ENCODE results near the gene ABCB1. TPM values are rescaled to one million over a fixed set of nuclear protein-coding genes. Genes with fewer than 3 reads are reported as not detected.

ABCB1 gene
- total and polyA plus RNA-seq, 3 donors from 2014 or later, result 6.5 to 8.6 (median 7.1) TPM

- no peak for DNase-seq
- H3K36me3 ChIP-seq (ENCODE audit: low read depth, missing control alignments), result no peaks in the 10 kb centered on the region
- no peaks in the 10 kb centered on the region for H3K27me3 ChIP-seq
- intact Hi-C loops (cut with DNase I; ENCODE audit: low total_unique reads), result no loop called here
- no peak for TF ChIP-seq CTCF (IDR thresholded peaks at IDR 0.05)
- TF ChIP-seq POLR2A (IDR thresholded peaks at IDR 0.05), result no peak
- no peaks in the 10 kb centered on the region for H3K9me3 ChIP-seq
- no peak overlapping the region for H3K4me3 ChIP-seq
- 38 to 57% methylated on average over 1 of the region's 1 CpG for WGBS, 2 donors
- H3K4me1 ChIP-seq, result no peaks in the 10 kb centered on the region
- H3K27ac ChIP-seq, result no peak overlapping the region
These were observed 4.0 kb downstream of the ABCB1 start for GRCh38 chr7:87596696-87597095.

- no peaks in the 10 kb centered on the region for H3K27me3 ChIP-seq
- intact Hi-C loops (cut with DNase I; ENCODE audit: low total_unique reads), result no loop called here
- WGBS, 2 donors, result 77 to 81% methylated on average over 1 of the region's 1 CpG
These were observed 4.5 kb downstream of the ABCB1 start for GRCh38 chr7:87596136-87596535.

GRCh38 chr7:87592300-87592699 lies 8.4 kb downstream of the ABCB1 start:
- TF ChIP-seq POLR2A (IDR thresholded peaks at IDR 0.05) (no peak), CTCF (IDR thresholded peaks at IDR 0.05) (no peak)
- no peak overlapping the region for H3K27ac ChIP-seq
- H3K4me1 ChIP-seq, result no peaks in the 10 kb centered on the region
- H3K27me3 ChIP-seq, result no peaks in the 10 kb centered on the region
- no peak overlapping the region for H3K4me3 ChIP-seq
- intact Hi-C loops (cut with DNase I; ENCODE audit: low total_unique reads), result no loop called here
- no peak for DNase-seq
- H3K36me3 ChIP-seq (ENCODE audit: low read depth, missing control alignments), result no peaks in the 10 kb centered on the region
- WGBS, 2 donors, result 86 to 94% methylated on average over 1 of the region's 1 CpG
- H3K9me3 ChIP-seq, result no peaks in the 10 kb centered on the region

More at GRCh38 chr7:87596136-87596535, 4.5 kb downstream of the ABCB1 start:
- H3K27ac ChIP-seq, result no peak overlapping the region
- no peaks in the 10 kb centered on the region for H3K36me3 ChIP-seq (ENCODE audit: low read depth, missing control alignments)
- H3K9me3 ChIP-seq, result no peaks in the 10 kb centered on the region
- no peak for DNase-seq
- H3K4me3 ChIP-seq, result no peak overlapping the region
- TF ChIP-seq CTCF (IDR thresholded peaks at IDR 0.05) (no peak), POLR2A (IDR thresholded peaks at IDR 0.05) (no peak)
- no peaks in the 10 kb centered on the region for H3K4me1 ChIP-seq

DNA sequence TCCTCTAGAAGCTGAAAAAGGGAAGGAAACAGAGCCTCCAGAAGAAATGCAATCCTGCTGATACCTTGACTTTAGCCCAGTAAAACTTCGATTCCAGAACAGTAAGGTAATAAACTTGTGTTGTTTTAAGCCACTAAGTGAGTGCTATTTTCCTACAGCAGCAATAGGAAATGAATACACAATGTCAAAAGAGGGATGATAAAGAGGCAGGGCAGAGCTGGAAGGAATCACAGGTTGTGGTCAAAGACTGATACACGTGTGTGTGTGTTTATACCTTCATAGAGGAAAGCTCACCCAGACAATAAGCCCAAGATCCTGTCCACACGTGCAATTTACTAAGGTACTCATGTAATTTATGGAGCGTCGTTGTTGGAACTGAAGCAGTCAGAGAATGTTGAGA lies 9.5 kb downstream of the ABCB1 start:
- Histone ChIP-seq H3K4me1 (no peaks in the 10 kb centered on the region), H3K27me3 (no peaks in the 10 kb centered on the region), H3K9me3 (no peaks in the 10 kb centered on the region), H3K4me3 (no peak overlapping the region), H3K36me3 (ENCODE audit: low read depth, missing control alignments) (no peaks in the 10 kb centered on the region), H3K27ac (no peak overlapping the region)
- no peak for TF ChIP-seq CTCF (IDR thresholded peaks at IDR 0.05)
- no peak for TF ChIP-seq POLR2A (IDR thresholded peaks at IDR 0.05)
- intact Hi-C loops (cut with DNase I; ENCODE audit: low total_unique reads), result no loop called here
- WGBS, 2 donors, result 70 to 74% methylated on average over 5 of the region's 5 CpGs
- no peak for DNase-seq

DNA sequence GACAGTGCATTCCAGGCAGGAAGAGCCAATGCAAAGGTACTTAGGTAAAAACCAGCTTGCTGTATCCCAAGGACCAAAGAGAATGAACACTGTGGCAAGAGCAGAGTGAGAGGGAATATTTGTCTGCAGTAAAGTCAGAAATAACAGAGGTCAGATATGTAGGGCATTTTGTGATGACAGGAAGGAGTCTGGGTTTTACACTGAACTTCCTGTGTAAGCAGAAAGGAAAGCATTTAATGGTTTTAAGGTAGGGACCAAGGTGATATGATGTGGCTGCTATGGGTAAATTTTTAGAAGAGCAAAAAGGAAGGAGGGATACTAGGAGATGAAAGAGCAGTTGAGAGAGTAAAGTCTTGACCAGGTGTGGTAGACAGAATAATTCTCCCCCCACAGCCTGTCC lies 10.1 kb downstream of the ABCB1 start:
- no peaks in the 10 kb centered on the region for H3K27me3 ChIP-seq
- intact Hi-C loops (cut with DNase I; ENCODE audit: low total_unique reads), result no loop called here
- no peak for TF ChIP-seq CTCF (IDR thresholded peaks at IDR 0.05)
- H3K4me3 ChIP-seq, result no peak overlapping the region
- no peak overlapping the region for H3K27ac ChIP-seq
- no peak for DNase-seq
- no peaks in the 10 kb centered on the region for H3K4me1 ChIP-seq
- H3K36me3 ChIP-seq (ENCODE audit: low read depth, missing control alignments), result no peaks in the 10 kb centered on the region
- no peaks in the 10 kb centered on the region for H3K9me3 ChIP-seq
